Measurements from ENCODE around the gene CATSPER1.
A peak's percentile ranks its signal among the peaks of the same experiment; 100 is the strongest.

Gene CATSPER1

DNA sequence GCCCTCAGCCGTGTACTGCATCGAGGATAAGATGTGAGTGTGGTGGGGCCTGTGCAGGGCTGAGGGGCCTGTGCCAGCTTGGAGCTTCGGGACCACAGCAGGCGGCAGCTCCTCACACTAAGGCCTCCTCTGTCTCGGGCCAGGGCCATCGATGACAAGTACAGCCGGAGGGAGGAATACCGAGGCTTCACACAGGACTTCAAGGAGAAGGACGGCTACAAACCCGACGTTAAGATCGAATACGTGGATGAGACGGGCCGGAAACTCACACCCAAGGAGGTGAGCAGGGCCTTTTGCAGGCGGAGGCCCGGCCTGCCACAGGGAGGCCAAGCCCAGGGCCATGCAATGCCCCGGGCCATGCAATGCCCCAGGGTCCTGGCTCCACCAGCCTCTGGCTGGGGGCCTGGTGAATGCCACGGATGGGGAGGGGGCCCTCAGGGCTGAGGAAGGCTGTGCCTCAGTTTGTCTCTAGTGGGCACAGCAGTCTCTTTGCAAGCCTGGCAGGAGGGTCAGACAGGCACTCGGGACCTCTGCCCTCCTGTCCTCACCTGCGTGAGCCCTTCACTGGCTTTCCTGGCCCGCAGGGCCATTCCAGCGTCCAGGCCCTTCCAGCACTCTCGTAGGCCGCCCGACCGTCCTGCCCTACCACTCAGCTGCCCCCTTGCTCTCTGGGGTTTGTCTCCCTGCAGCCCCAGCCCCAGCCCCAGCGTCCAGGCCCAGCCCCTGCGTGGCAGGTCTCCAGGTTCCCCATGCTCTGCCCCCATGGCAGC lies 48.5 kb downstream of the CATSPER1 start:
- Histone ChIP-seq H3K36me3 (replicated peaks) (peaks cover 35% of the 10 kb centered on the region), H3K4me3 (ENCODE audit: low read depth, low read length) (no peak overlapping the region), H3K27me3 (replicated peaks) (no peaks in the 10 kb centered on the region), H3K27ac (no peak overlapping the region)
- no peak for DNase-seq
- in situ Hi-C loops (cut with HindIII; ENCODE audit: low pct_ligation_motif_present, low sequenced_read_pairs), result no loop called here
- TF ChIP-seq, protein P1, sequence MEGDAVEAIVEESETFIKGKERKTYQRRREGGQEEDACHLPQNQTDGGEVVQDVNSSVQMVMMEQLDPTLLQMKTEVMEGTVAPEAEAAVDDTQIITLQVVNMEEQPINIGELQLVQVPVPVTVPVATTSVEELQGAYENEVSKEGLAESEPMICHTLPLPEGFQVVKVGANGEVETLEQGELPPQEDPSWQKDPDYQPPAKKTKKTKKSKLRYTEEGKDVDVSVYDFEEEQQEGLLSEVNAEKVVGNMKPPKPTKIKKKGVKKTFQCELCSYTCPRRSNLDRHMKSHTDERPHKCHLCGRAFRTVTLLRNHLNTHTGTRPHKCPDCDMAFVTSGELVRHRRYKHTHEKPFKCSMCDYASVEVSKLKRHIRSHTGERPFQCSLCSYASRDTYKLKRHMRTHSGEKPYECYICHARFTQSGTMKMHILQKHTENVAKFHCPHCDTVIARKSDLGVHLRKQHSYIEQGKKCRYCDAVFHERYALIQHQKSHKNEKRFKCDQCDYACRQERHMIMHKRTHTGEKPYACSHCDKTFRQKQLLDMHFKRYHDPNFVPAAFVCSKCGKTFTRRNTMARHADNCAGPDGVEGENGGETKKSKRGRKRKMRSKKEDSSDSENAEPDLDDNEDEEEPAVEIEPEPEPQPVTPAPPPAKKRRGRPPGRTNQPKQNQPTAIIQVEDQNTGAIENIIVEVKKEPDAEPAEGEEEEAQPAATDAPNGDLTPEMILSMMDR (IDR thresholded peaks at IDR 0.05; ENCODE audit: low read depth, low read length, missing control alignments), result no peak

DNA sequence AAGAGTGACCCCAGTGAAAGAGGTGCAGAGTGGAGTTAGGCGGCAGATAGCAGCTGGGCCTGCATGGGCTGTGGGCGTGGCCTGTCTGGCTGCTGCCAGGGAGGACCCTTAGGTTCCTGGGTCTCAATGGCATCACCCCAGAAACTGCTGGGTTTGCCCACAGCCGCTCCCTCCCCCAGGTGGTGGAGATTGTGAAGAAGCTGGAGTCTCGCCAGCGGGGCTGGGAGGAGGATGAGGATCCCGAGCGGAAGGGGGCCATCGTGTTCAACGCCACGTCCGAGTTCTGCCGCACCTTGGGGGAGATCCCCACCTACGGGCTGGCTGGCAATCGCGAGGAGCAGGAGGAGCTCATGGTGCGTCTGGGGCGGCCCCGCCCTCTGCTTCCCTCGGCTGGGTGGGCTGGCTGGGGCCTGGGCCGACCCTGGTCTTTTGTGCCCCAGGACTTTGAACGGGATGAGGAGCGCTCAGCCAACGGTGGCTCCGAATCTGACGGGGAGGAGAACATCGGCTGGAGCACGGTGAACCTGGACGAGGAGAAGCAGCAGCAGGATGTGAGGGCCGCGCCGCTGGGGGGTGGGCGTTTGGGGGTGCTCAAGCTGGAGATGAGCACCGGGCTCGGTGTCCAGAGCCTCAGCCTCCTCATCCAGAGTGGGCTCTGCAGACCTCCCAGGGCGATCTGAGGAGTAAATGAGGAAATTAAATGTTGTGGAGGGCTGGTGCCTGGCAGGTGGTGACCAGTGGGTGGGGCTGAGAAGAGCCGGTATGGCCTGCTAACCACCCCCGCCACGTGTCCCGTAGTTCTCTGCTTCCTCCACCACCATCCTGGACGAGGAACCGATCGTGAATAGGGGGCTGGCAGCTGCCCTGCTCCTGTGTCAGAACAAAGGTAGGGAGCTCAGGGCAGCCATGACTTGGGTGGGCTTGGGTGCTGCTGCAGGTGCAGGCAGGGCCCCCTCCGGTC lies 49.8 kb downstream of the CATSPER1 start:
- no peaks in the 10 kb centered on the region for H3K27me3 ChIP-seq (replicated peaks)
- in situ Hi-C loops (cut with HindIII; ENCODE audit: low pct_ligation_motif_present, low sequenced_read_pairs), result no loop called here
- DNase-seq, result no peak
- H3K36me3 ChIP-seq (replicated peaks), result peaks cover 38% of the 10 kb centered on the region
- H3K27ac ChIP-seq, result no peak overlapping the region
- H3K4me3 ChIP-seq (ENCODE audit: low read depth, low read length), result no peak overlapping the region
- TF ChIP-seq, protein P1 (IDR thresholded peaks at IDR 0.05; ENCODE audit: low read depth, low read length, missing control alignments), result no peak

DNA sequence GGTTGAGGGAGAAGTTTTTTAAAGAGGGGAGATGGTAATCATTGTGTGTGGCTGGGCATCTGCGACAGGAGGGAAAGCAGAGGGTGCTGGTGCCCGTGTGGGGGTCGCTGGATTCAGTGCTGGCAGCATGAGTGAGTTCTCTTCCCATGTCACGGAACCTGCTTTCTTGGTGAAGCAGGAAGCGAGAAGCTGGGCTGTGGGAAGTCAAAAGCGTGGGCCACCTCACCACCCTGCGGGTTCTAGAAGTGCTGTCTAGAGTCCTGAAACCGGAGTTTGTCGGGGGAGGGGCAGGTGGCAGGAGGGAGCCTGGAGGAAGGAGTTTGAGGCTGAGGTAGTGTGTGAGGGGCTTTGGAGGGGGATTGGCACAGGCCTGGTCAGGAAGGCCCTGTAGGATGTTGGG lies 50.5 kb downstream of the CATSPER1 start:
- Histone ChIP-seq H3K36me3 (replicated peaks) (peaks cover 38% of the 10 kb centered on the region), H3K4me3 (ENCODE audit: low read depth, low read length) (no peak overlapping the region), H3K27me3 (replicated peaks) (no peaks in the 10 kb centered on the region), H3K27ac (no peak overlapping the region)
- TF ChIP-seq, protein P1 (IDR thresholded peaks at IDR 0.05; ENCODE audit: low read depth, low read length, missing control alignments), result no peak
- in situ Hi-C loops (cut with HindIII; ENCODE audit: low pct_ligation_motif_present, low sequenced_read_pairs), result no loop called here
- no peak for DNase-seq

DNA sequence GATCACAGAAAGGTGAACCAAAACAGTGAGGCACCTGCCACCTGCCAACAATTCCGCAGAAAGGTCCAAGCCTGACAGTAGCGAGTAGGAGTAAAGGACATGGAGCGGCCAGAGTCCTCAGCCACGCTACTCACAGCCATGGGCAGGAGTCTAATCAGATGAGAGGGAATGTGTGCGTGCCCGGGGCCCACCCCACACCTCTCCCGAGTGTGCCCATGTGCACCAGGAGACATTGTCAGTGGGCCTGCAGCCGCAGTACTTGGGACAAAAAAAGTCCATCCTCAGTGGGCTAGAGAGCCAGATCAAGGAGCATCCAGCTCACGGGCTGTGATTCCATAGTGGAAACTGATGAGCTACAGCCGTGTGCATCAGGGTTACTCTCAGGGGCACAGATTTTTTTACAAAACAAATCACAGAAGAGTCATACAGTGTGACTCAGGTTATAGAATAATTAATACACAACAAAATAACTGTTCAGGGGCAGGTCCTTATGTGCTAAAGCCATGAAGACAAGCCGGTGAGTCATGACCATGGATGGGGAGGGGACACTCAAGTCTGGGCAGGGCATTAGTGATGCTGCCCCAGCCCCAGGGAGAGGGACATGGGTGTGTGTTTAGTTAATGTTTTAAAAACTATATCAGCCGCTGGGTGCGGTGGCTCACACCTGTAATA lies 52.7 kb downstream of the CATSPER1 start:
- Histone ChIP-seq H3K27me3 (replicated peaks) (no peaks in the 10 kb centered on the region), H3K4me3 (ENCODE audit: low read depth, low read length) (no peak overlapping the region), H3K27ac (no peak overlapping the region), H3K36me3 (replicated peaks) (peaks cover 46% of the 10 kb centered on the region)
- TF ChIP-seq, protein P1 (IDR thresholded peaks at IDR 0.05; ENCODE audit: low read depth, low read length, missing control alignments), result no peak
- peak; percentile 13 for DNase-seq
- in situ Hi-C loops (cut with HindIII; ENCODE audit: low pct_ligation_motif_present, low sequenced_read_pairs), result no loop called here

DNA sequence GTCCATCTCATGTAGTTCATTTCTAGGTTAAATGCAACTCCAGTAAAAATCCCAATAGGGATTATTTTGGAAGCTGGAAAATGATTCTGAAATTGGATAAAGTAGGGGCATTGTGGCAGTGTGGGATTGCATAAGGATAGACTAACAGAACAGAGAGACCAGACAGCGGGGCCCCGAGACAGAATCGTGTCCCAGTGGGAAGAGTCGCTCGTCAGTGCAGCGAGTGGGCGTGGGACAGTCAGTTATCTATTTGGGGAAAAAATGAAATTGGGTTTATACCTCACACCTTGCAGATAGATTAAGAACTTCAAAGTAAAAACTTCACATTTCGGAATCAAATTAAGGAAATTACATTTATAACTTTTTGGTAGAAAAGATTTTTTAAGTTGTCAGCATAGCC lies 54.2 kb downstream of the CATSPER1 start:
- DNase-seq, result no peak
- TF ChIP-seq, protein P1 (IDR thresholded peaks at IDR 0.05; ENCODE audit: low read depth, low read length, missing control alignments), result no peak
- no peaks in the 10 kb centered on the region for H3K27me3 ChIP-seq (replicated peaks)
- H3K36me3 ChIP-seq (replicated peaks), result peaks cover 44% of the 10 kb centered on the region
- no peak overlapping the region for H3K4me3 ChIP-seq (ENCODE audit: low read depth, low read length)
- in situ Hi-C loops (cut with HindIII; ENCODE audit: low pct_ligation_motif_present, low sequenced_read_pairs), result no loop called here
- H3K27ac ChIP-seq, result no peak overlapping the region

Data from brain microvascular endothelial cell (primary cell).